HepG2 (cell line): ENCODE results near the gene NUP93. TPM values are rescaled to one million over a fixed set of nuclear protein-coding genes. Genes with fewer than 3 reads are reported as not detected.
A peak's percentile ranks its signal among the peaks of the same experiment; 100 is the strongest.

Experiments
- ATAC-seq: fragments of 200-7000 bp; cut with Tn5 transposase; 3 replicates; pipeline ENCODE4 v1.9.1; 2020; ENCODE audit warnings: mild to moderate bottlenecking, moderate library complexity
- BruUV-seq: library from RNA; stranded (reverse); fragments of 400-500 nt; replicated peaks from 2 replicates; lab custom pipeline; 2021; lab: Mats Ljungman, UMichigan
- CTCF ChIA-PET: fragments of 300-600 bp; formaldehyde crosslinking; extraction: SDS; loops from one replicate; lab custom pipeline; 2021; ENCODE audit warnings: low total read pairs, inconsistent platforms, low intra/inter-chr PET ratio; lab: Yijun Ruan, JAX
- POLR2A ChIA-PET: fragments of 350-600 bp; sonication (Branson Sonifier 250); formaldehyde crosslinking; loops from one replicate; lab custom pipeline; 2020; ENCODE audit warnings: antibody characterized with exemption, inconsistent platforms; lab: Yijun Ruan, JAX
- DNase-seq: peaks from one replicate; pipeline ENCODE4 v3.0.0-alpha.2; 2015; ENCODE audit warnings: low spot score
- FAIRE-seq: peaks from 3 replicates; lab custom pipeline; 2011; peaks lifted over from hg19 to GRCh38; lab: Jason Lieb, UNC
- H2AFZ ChIP-seq: one replicate; pipeline ENCODE4 v1.6.1; 2011; ENCODE audit warnings: low read length, inconsistent platforms
- H3K27ac ChIP-seq: fragments of 300-600 bp; 3 replicates; pipeline ENCODE4 v1.8.0; 2011; ENCODE audit warnings: mixed run types, mild to moderate bottlenecking, mixed read lengths, low read length, inconsistent platforms; ENCODE audit not compliant: insufficient read depth; ENCODE audit errors: extremely low read length
- H3K27me3 ChIP-seq, 2 experiments: fragments of 200-600 bp in 1 of 2; 2 replicates in 1 of 2; 3 replicates in 1 of 2; pipeline versions ENCODE4 v1.6.0 to v1.8.0; 2011; ENCODE audit warnings: low read length in 2 of 2, mild to moderate bottlenecking in 2 of 2, moderate library complexity in 2 of 2, inconsistent platforms in 1 of 2; ENCODE audit not compliant: insufficient read depth in 2 of 2, control insufficient read depth in 1 of 2
- H3K36me3 ChIP-seq, 2 experiments: fragments of 200-600 bp in 1 of 2; replicated peaks in 1 of 2; 2 replicates in 1 of 2; 3 replicates in 1 of 2; pipeline versions ENCODE4 v1.5.1 to v1.8.0; 2011; ENCODE audit warnings: low read length in 2 of 2, inconsistent platforms in 1 of 2; ENCODE audit not compliant: insufficient read depth in 2 of 2, control insufficient read depth in 1 of 2
- H3K4me1 ChIP-seq: 2 replicates; pipeline ENCODE4 v1.5.1; 2012; ENCODE audit warnings: low read length, inconsistent platforms; ENCODE audit not compliant: insufficient read depth
- H3K4me2 ChIP-seq: 2 replicates; pipeline ENCODE4 v1.6.0; 2011; ENCODE audit warnings: low read depth, low read length, inconsistent platforms
- H3K4me3 ChIP-seq, 3 experiments: fragments of 200-600 bp in 1 of 3; sonication (generic), shearing (Covaris generic) in 1 of 3; replicated peaks in 1 of 3; 2 replicates each; pipeline ENCODE4 v1.5.1; 2011 to 2016; ENCODE audit warnings: low read length in 3 of 3, inconsistent platforms in 2 of 3, low read depth in 2 of 3, mild to moderate bottlenecking in 2 of 3, control low read depth in 1 of 3, mixed read lengths in 1 of 3; ENCODE audit not compliant: insufficient read depth in 1 of 3
- H3K79me2 ChIP-seq: one replicate; pipeline ENCODE4 v1.6.1; 2011; ENCODE audit warnings: low read length, inconsistent platforms; ENCODE audit not compliant: insufficient read depth
- H3K9ac ChIP-seq: 2 replicates; pipeline ENCODE4 v1.6.0; 2011; ENCODE audit warnings: mild to moderate bottlenecking, low read depth, low read length, inconsistent platforms; ENCODE audit not compliant: insufficient read depth
- H3K9me3 ChIP-seq: 2 replicates; pipeline ENCODE4 v1.5.1; 2012; ENCODE audit warnings: mild to moderate bottlenecking, low read length
- H4K20me1 ChIP-seq: 2 replicates; pipeline ENCODE4 v1.6.0; 2011; ENCODE audit warnings: inconsistent platforms, mild to moderate bottlenecking, low read length, moderate library complexity; ENCODE audit not compliant: insufficient read depth
- ISX ChIP-seq: sonication (generic); formaldehyde crosslinking; conservative IDR thresholded peaks from 2 replicates; pipeline ENCODE4 v1.5.0; 2020; ENCODE audit warnings: missing genetic modification reagents
- LCORL ChIP-seq, 2 experiments: fragments of 450-650 bp in 1 of 2; sonication (generic) in 1 of 2; formaldehyde crosslinking in 1 of 2; IDR thresholded peaks; 2 replicates each; pipeline versions ENCODE4 v1.5.0 to v1.6.1; 2017 to 2020; ENCODE audit warnings: antibody characterized with exemption in 1 of 2, missing genetic modification reagents in 1 of 2
- NFE2L2 ChIP-seq: fragments of 150-350 bp; IDR thresholded peaks from 2 replicates; pipeline ENCODE4 v1.6.1; 2014; ENCODE audit warnings: low read length
- RARG ChIP-seq: sonication (generic); formaldehyde crosslinking; IDR thresholded peaks from 2 replicates; pipeline ENCODE4 v1.4.0; 2020; ENCODE audit warnings: low read depth, mild to moderate bottlenecking, missing genetic modification reagents
- SNAI1 ChIP-seq: sonication (generic); formaldehyde crosslinking; IDR thresholded peaks from 2 replicates; pipeline ENCODE4 v1.5.0; 2020; ENCODE audit warnings: mild to moderate bottlenecking, missing genetic modification reagents, borderline replicate concordance
- SP140L ChIP-seq: sonication (generic); formaldehyde crosslinking; IDR thresholded peaks from 2 replicates; pipeline ENCODE4 v1.4.0; 2020; ENCODE audit warnings: missing genetic modification reagents, borderline replicate concordance
- ZFP91 ChIP-seq: sonication (generic); formaldehyde crosslinking; IDR thresholded peaks from 2 replicates; pipeline ENCODE4 v1.9.0; 2022; ENCODE audit warnings: missing genetic modification reagents, mild to moderate bottlenecking, borderline replicate concordance
- ZNF687 ChIP-seq: sonication (generic); formaldehyde crosslinking; IDR thresholded peaks from 2 replicates; pipeline ENCODE4 v1.5.1; 2020; ENCODE audit warnings: mild to moderate bottlenecking, missing genetic modification reagents, moderate library complexity
- ZNF770 ChIP-seq: sonication (generic); formaldehyde crosslinking; IDR thresholded peaks from 2 replicates; pipeline ENCODE4 v1.5.0; 2020; ENCODE audit warnings: mild to moderate bottlenecking, missing genetic modification reagents
- WGBS: methylation state at CpG from one replicate; pipeline ENCODE4 v1.1.6; 2017; ENCODE audit warnings: low lambda C conversion rate; 5-methylcytosine and 5-hydroxymethylcytosine counted together
- in situ Hi-C: cut with HindIII; loops from 2 replicates; pipeline ENCODE4 v1.10.0; 2017; ENCODE audit warnings: low pct_unique_long_range_greater_than_20kb; ENCODE audit not compliant: extremely low pct_ligation_motif_present
- intact Hi-C: fragments of 100-400 bp; cut with micrococcal nuclease; formaldehyde crosslinking; loops from one replicate; pipeline ENCODE4 v1.10.0; 2022; ENCODE audit not compliant: unreplicated experiment
- polyA plus RNA-seq, 8 experiments: library from polyadenylated mRNA; depleted of rRNA in 3 of 8; stranded (reverse) in 7 of 8; unstranded in 1 of 8; fragments of >200 nt; fragmentation: Illumina TruSeq in 4 of 8; extraction: Trizol in 4 of 8; gene quantifications; 2 replicates each; pipeline versions ENCODE4 v1.2.1 to v1.2.3, GENCODE V29; 2011 to 2016; ENCODE audit warnings: low read depth in 4 of 8, missing spikeins in 1 of 8, mixed read lengths in 1 of 8; ENCODE audit not compliant: insufficient read depth in 1 of 8
- total RNA-seq, 5 experiments: library from RNA; depleted of rRNA; stranded (reverse); fragments of >200 nt; fragmentation: Illumina TruSeq; extraction: Trizol; gene quantifications; 2 replicates each; pipeline ENCODE4 v1.2.3, GENCODE V29; 2016; ENCODE audit warnings: low read depth in 1 of 5

The NUP93 gene
- total and polyA plus RNA-seq, 2 of the 13 experiments (the other 11 are each of a cell fraction or from before 2014, with no cell fraction given): 58.5 to 140 TPM

- CTCF ChIA-PET: no interaction called here
Measured at GRCh38 chr16:56889206-56889605, 159.3 kb downstream of the NUP93 start.

GRCh38 chr16:56891685-56892084 is 161.8 kb downstream of the NUP93 start:
- ATAC-seq (peak; percentile 20; the same call in 2 of the 3 replicates), FAIRE-seq (no peak), DNase-seq (no peak)
- CTCF ChIA-PET: no interaction called here
- Histone ChIP-seq H3K9me3 (no peaks in the 10 kb centered on the region), H4K20me1 (no peaks in the 10 kb centered on the region), H3K27ac (no peak overlapping the region), H3K9ac (no peak overlapping the region), H3K4me3 (no peak overlapping the region), H3K27me3 (peaks cover 4 to 7% of the 10 kb centered on the region in 2 experiments; a peak in 4 of 5 replicates), H3K36me3 (no peaks in the 10 kb centered on the region), H2AFZ (no peak overlapping the region), H3K79me2 (no peaks in the 10 kb centered on the region), H3K4me2 (no peak overlapping the region), H3K4me1 (no peaks in the 10 kb centered on the region)
- POLR2A ChIA-PET: no interaction called here
- BruUV-seq: no TSS peak
- in situ Hi-C loops: no loop called here
- 51% methylated on average over 9 of the region's 11 CpGs for WGBS
- TF ChIP-seq ZFP91 (CRISPR knock-in tag) (0 out of 2 replicates have a peak, but pooled peaks have one; percentile 29), SP140L (CRISPR knock-in tag) (no peak), ZNF687 (CRISPR knock-in tag) (0 out of 2 replicates have a peak, but pooled peaks have one; percentile 19), ZNF770 (CRISPR knock-in tag) (peak; percentile 74; the same call in 1 of the 2 replicates)
- intact Hi-C loops: no loop called here

More at GRCh38 chr16:56889206-56889605, 159.3 kb downstream of the NUP93 start:
- Histone ChIP-seq H3K4me2 (no peak overlapping the region), H3K36me3 (no peaks in the 10 kb centered on the region), H3K4me1 (no peaks in the 10 kb centered on the region; the same call in 1 of the 2 replicates), H3K79me2 (no peaks in the 10 kb centered on the region), H3K4me3 (no peak overlapping the region), H3K9me3 (no peaks in the 10 kb centered on the region), H3K27me3 (peaks cover 2 to 7% of the 10 kb centered on the region in 2 experiments; a peak in 3 of 5 replicates), H4K20me1 (no peaks in the 10 kb centered on the region), H3K27ac (no peak overlapping the region), H3K9ac (no peak overlapping the region), H2AFZ (no peak overlapping the region)
- WGBS: 83% methylated on average over 5 of the region's 5 CpGs
- no peak for DNase-seq
- in situ Hi-C loops: no loop called here
- ATAC-seq: no peak
- FAIRE-seq: no peak
- no TSS peak for BruUV-seq
- POLR2A ChIA-PET: interaction anchor here (1.1 to 1.5 kb wide), 2 partner anchors 33 to 42 kb away, joined by 3 to 7 read pairs; partner anchors contain the start of gene HERPUD1
- intact Hi-C loops: no loop called here
- TF ChIP-seq RARG (CRISPR knock-in tag) (no peak), LCORL (IDR thresholded peaks at IDR 0.05) (no peak), LCORL (CRISPR knock-in tag; IDR thresholded peaks at IDR 0.05) (no peak), NFE2L2 (no peak), ISX (CRISPR knock-in tag) (no peak), SNAI1 (no peak)
